ENCODE data around the gene TNFAIP8L3. TPM values are rescaled to one million over a fixed set of nuclear protein-coding genes. Genes with fewer than 3 reads are reported as not detected.

TNFAIP8L3 gene
- total and polyA plus RNA-seq, 4 donors, result 0.44 to 4.9 (median 1.3) TPM

- Histone ChIP-seq H3K27me3 (ENCODE audit: control insufficient read depth in 4 of 4, insufficient read depth in 4 of 4, low read length in 3 of 4) (peaks cover 0 to 2% (median 0%) of the 10 kb centered on the region in 4 donors), H3K4me3 (ENCODE audit: low read depth in 1 of 3, low read length in 3 of 3) (no peak overlapping the region), H3K27ac (ENCODE audit: low read depth in 1 of 2, low read length in 2 of 2) (no peak overlapping the region), H3K9ac (ENCODE audit: low read depth in 1 of 2, low read length in 2 of 2) (no peak overlapping the region), H3K4me1 (ENCODE audit: control insufficient read depth in 4 of 4, insufficient read depth in 4 of 4, low read length in 3 of 4) (no peaks in the 10 kb centered on the region), H3K36me3 (ENCODE audit: control insufficient read depth in 4 of 4, insufficient read depth in 3 of 4, low read depth in 1 of 4, low read length in 3 of 4) (no peaks in the 10 kb centered on the region), H3K9me3 (ENCODE audit: control insufficient read depth in 4 of 4, low read length in 3 of 4) (no peaks in the 10 kb centered on the region)
- 74% methylated on average over 5 of the region's 5 CpGs for WGBS
- DNase-seq (ENCODE audit: low spot score), result no peak
- TF ChIP-seq FOXA2 (IDR thresholded peaks at IDR 0.05) (no peak), TAF1 (conservative IDR thresholded peaks at IDR 0.05) (no peak), RAD21 (IDR thresholded peaks at IDR 0.05) (no peak), NR2F2 (IDR thresholded peaks at IDR 0.05) (no peak), ZBTB33 (IDR thresholded peaks at IDR 0.05) (no peak), EGR1 (IDR thresholded peaks at IDR 0.05; ENCODE audit: low read depth in 2 of 2) (no peak), JUND (IDR thresholded peaks at IDR 0.05) (no peak), RXRA (IDR thresholded peaks at IDR 0.05) (no peak), SP1 (IDR thresholded peaks at IDR 0.05) (no peak), YY1 (IDR thresholded peaks at IDR 0.05) (no peak), HNF4G (IDR thresholded peaks at IDR 0.05) (no peak), REST (IDR thresholded peaks at IDR 0.05) (no peak)
These were observed 19.9 kb upstream of the TNFAIP8L3 start for GRCh38 chr15:51114437-51115119.

- Histone ChIP-seq H3K9ac (ENCODE audit: low read depth in 1 of 2, low read length in 2 of 2) (no peak overlapping the region), H3K36me3 (ENCODE audit: control insufficient read depth in 4 of 4, insufficient read depth in 3 of 4, low read depth in 1 of 4, low read length in 3 of 4) (no peaks in the 10 kb centered on the region), H3K9me3 (ENCODE audit: control insufficient read depth in 4 of 4, low read length in 3 of 4) (no peaks in the 10 kb centered on the region), H3K27ac (ENCODE audit: low read depth in 1 of 2, low read length in 2 of 2) (no peak overlapping the region), H3K4me3 (ENCODE audit: low read depth in 1 of 3, low read length in 3 of 3) (no peak overlapping the region), H3K27me3 (ENCODE audit: control insufficient read depth in 4 of 4, insufficient read depth in 4 of 4, low read length in 3 of 4) (peaks cover 0 to 2% (median 0%) of the 10 kb centered on the region in 4 donors), H3K4me1 (ENCODE audit: control insufficient read depth in 4 of 4, insufficient read depth in 4 of 4, low read length in 3 of 4) (no peaks in the 10 kb centered on the region)
- WGBS, result 88% methylated on average over 1 of the region's 1 CpG
- DNase-seq (ENCODE audit: low spot score), result no peak
- no peak for TF ChIP-seq RXRA (IDR thresholded peaks at IDR 0.05)
- no peak for TF ChIP-seq YY1 (IDR thresholded peaks at IDR 0.05)
- TF ChIP-seq FOXA1 (IDR thresholded peaks at IDR 0.05), result no peak
- no peak for TF ChIP-seq HNF4A (conservative IDR thresholded peaks at IDR 0.05)
- TF ChIP-seq SP1 (IDR thresholded peaks at IDR 0.05), result no peak
- no peak for TF ChIP-seq CTCF (IDR thresholded peaks at IDR 0.05; ENCODE audit: low read depth, low read length, missing input control)
- TF ChIP-seq FOXA2 (IDR thresholded peaks at IDR 0.05), result no peak
- no peak for TF ChIP-seq RAD21 (IDR thresholded peaks at IDR 0.05)
- TF ChIP-seq JUND (IDR thresholded peaks at IDR 0.05), result no peak
- no peak for TF ChIP-seq NR2F2 (IDR thresholded peaks at IDR 0.05)
- no peak for TF ChIP-seq ZBTB33 (IDR thresholded peaks at IDR 0.05)
- TF ChIP-seq GABPA (IDR thresholded peaks at IDR 0.05 in 1 of 2, conservative IDR thresholded peaks at IDR 0.05 in 1 of 2), result no peak
- TF ChIP-seq HNF4G (IDR thresholded peaks at IDR 0.05), result no peak
- no peak for TF ChIP-seq TAF1 (conservative IDR thresholded peaks at IDR 0.05)
- no peak for TF ChIP-seq ATF3 (IDR thresholded peaks at IDR 0.05)
- TF ChIP-seq MAX (IDR thresholded peaks at IDR 0.05), result no peak
These were observed 17.4 kb upstream of the TNFAIP8L3 start for GRCh38 chr15:51112078-51112477.

Measured in liver (tissue), 9 donors.